ENCODE data around the gene OR2D3.
"Not testable (repeated sequence)": the region's sequence is repeated elsewhere in the genome, so short reads cannot be mapped to it uniquely, and the experiment has no call there.

OR2D3 gene, protein sequence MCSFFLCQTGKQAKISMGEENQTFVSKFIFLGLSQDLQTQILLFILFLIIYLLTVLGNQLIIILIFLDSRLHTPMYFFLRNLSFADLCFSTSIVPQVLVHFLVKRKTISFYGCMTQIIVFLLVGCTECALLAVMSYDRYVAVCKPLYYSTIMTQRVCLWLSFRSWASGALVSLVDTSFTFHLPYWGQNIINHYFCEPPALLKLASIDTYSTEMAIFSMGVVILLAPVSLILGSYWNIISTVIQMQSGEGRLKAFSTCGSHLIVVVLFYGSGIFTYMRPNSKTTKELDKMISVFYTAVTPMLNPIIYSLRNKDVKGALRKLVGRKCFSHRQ

DNA sequence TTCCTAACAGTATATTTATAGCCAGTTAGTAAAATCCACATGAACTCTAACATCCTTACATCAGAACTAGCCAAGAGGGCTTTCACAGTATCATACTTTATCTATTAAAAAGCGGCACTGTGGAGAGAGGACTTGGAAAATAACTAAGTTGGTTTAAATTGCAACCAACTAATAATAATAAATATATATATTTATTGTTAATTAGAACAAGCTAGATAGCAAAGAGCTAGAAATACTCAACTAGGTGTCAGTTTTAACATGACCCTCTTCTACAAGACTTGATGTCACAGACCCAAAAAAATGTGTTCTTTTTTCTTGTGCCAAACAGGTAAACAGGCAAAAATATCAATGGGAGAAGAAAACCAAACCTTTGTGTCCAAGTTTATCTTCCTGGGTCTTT is at the start of gene OR2D3:
Gene OR2D3, plus strand, starts transcription at position 301 of the 400 bp plus-strand sequence. Its CDS starts 0 bp downstream, at position 301.
- DNase-seq: no peak

DNA sequence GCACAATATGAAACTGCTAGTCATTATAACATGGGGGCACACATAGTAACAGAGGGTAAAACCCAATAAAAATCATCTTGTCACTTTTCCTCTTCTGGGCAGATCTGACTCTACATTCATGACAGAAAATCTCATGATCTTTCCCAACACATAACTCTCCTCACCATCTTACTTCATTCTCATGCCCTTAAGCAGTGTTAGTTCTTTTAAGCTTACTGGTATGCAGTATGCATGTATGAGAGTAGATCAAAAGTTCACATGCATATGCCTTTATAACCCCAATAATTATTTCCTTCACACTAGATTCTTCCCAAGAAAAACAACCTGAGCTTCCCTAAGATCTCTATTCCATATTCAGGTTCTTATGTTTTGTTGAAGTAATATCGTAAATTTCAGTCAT is 49.5 kb upstream of the OR2D3 start:
- DNase-seq: no peak

DNA sequence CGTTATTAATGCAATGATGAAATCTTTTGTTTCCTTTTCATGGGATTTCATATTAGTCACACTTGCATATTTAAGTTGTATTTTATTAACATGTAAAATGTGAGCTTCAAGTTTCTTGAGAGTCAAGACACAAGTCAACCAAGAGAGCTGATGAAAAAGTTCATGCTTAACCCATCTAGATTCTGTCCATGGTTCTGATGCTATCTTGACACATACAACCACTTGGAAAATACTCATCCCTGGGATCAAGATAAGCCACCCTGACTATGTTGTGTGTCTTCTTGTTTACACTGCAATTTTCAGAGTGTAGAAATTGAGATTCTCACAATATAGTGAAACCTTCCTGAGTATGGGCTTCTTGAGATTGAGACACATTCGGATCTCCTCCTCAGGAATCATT is 45.0 kb upstream of the OR2D3 start:
- no peak for DNase-seq

DNA sequence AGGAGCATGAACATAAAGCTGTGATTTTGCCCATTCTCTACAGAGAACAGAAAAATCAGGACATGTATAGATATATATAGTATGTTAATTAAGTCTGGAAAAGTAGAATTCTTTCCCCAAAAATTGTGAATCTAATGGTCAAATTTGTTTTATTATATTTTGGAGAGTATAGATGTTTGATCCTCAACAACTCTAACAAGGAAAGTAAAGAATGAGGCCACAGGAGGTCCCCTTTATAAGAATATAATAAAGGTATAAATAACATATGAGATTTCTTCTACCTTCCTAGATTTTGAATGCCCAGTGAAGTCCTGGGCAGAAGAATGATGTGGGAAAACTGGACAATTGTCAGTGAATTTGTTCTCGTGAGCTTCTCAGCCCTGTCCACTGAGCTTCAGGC is 44.5 kb upstream of the OR2D3 start, which contains the start of gene OR10A4:
Gene OR10A4, plus strand, starts transcription at position 301 of the 400 bp plus-strand sequence. Its CDS starts 23 bp downstream, at position 324.
- no peak for DNase-seq

DNA sequence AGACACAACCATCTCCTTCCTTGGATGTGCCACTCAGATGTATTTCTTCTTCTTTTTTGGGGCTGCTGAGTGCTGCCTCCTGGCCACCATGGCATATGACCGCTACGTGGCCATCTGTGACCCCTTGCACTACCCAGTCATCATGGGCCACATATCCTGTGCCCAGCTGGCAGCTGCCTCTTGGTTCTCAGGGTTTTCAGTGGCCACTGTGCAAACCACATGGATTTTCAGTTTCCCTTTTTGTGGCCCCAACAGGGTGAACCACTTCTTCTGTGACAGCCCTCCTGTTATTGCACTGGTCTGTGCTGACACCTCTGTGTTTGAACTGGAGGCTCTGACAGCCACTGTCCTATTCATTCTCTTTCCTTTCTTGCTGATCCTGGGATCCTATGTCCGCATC is 43.9 kb upstream of the OR2D3 start:
- DNase-seq: no peak

DNA sequence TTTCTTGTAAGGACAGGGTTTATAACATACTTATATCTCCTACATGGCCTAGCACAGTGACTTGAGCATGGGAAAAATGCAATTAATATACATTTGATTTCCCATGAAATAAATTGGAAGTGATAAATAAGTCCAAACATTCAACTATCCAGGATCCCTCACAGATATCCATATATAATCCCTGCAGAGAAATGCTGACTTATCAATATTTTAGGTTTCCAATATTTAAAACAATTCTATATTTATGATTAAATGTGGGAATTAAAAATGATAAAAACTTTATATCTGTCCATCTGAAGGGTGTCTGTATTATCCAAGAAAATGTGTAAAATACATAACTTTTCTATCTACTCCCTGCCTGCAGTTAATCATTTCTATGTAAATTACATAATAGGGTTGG is 38.1 kb upstream of the OR2D3 start:
- DNase-seq: no peak

DNA sequence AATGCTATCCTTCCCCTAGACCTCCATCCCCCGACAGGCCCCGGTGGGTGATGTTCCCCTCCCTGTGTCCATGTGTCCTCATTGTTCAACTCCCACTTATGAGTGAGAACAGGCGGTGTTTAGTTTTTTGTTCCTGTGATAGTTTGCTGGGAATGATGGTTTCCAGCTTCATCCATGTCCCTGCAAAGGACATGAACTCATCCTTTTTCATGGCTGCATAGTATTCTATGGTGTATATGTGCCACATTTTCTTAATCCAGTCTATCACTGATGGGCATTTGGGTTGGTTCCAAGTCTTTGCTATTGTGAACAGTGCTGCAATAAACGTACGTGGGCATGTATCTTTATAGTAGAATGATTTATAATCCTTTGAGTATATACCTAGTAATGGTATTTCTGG is 33.1 kb upstream of the OR2D3 start:
- not testable (repeated sequence) for DNase-seq

DNA sequence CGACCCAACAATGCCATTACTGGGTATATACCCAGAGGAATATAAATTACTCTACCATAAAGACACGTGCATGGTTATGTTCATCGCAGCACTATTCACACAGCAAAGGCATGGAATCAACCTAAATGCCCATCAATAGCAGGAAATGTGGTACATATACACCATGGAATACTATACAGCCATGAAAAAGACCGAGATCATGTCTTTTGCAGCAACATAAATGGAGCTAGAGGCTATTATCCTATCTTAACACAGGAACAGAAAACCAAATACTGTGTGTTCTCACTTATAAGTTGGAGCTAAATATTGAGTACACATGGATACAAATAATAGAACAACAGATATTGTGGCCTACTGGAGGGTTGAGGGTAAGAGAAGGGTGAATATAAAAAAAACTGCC is 32.0 kb upstream of the OR2D3 start:
- no peak for DNase-seq

DNA sequence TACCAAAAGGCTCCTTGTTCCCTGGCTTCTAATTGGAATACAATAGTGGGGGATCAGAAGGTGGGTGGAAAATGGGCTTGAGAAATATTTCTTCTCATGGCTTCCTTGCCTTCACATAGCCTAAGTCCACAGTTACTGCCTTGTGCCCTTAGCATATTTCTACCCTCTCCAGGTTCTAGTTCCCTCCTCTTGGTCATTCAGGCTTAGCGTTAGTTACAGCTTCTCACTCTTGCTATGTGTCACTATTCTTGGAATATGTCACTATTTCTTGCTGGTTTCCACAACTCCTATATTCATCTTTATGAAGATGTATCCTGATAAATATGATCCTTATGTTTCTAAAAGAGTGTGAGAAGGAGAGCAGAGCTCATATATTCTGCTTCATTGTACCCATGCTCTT is 31.0 kb upstream of the OR2D3 start:
- DNase-seq: no peak

DNA sequence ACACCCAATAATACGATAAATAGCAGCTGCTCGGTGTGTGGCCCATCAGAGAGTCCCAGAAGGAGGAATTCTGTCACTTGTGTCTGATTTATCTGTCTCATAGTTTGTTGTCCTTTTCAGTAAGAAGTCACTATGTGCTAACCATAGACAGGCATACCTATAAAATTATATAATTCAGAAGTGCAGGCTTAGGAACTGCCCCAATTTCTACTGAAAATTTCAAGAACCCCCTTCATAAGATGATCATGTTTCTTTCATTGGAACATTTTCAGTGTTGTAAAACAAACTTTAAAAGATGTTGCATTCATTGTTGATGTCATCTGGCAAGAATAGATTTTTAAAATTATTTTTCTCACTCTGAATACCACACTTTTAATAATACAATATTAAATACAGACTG is 28.4 kb upstream of the OR2D3 start, which contains the start of gene OR2D2:
Gene OR2D2, minus strand, starts transcription at position 101 of the 400 bp plus-strand sequence. Its CDS starts 0 bp downstream, at position 101.
- DNase-seq: no peak

DNA sequence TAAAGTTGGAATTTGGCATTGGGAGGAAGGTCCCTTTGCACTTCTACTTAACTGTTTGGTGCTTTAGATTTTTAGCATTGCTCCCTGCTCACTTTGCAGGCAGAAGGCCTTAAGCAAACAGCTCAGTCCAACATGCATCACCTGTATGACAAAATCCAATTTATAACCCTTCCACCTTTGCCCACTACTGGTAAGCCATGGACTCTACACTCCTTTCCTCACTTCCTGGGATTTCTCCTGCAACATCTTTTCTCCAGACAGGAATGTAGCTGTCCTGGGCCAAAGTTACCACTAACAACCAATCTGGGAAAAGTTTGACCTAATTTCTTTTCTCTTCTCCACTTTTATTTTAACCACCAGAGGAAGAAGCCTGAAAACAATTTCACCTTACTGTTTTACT is 26.7 kb upstream of the OR2D3 start:
- no peak for DNase-seq

DNA sequence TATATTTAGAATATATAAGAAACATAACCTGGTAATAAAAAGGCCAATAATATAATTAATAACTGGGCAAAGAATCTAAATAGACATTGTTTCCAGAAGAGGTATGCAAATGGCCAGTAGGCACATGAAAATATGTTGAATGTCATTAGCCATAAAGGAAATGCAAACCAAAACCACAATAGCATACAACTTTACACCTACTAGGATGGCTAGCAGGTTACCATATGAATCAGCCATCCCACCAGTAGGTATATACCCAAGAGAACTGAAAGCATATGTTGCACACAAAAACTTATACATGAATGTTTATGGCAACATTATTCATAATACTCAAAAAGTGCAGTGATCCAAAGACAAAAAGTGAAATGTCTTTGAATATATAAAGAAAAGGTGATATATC is 25.8 kb upstream of the OR2D3 start:
- DNase-seq: no peak

DNA sequence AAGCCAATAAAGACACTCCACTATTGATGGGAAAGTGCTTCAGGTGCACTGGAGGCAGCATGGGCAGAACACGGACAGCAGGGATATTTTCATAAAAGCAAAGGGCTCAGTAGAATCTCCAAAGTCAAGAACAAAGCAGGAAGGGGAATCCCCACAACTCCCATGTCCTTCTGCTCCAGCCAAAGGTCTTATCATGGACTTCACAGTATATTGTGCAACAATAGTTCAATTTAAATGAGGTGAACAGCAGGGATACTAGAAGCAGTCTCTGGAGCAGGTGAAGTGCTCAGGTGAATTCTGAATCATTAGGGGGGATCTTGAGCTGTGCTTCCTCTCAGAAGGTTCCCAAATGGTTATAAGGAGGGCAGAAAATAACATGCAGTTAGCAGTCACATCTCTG is 21.9 kb upstream of the OR2D3 start:
- no peak for DNase-seq

DNA sequence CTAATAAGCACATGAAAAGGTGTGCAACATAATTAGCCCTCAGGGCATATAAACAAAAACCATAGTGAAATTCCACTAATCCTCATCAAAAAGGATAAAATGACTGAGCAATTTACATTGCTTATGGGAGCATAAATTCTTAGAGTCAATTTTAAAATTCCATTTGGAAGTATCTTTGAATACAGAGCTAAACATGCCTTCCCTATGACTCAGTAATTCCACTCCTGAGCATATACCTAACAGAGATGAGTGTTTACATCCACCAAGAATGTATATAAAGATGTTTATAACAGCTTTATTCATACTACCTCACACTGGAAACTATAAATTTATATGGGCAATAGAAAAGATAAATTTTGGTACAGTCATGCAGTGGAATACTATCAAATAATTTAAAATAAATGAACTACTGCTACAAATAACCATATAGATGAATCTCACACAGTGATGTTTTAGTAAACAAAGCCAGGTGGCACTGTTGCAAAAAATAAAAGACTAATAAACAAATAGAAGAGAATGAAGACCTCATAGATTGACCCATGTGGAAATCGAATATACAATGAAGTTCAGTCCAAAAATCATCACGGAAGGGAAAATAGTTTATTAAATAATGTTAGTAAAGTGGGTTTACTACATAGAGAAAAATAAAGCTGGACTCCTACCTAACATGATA is 20.3 kb upstream of the OR2D3 start:
- no peak for DNase-seq

DNA sequence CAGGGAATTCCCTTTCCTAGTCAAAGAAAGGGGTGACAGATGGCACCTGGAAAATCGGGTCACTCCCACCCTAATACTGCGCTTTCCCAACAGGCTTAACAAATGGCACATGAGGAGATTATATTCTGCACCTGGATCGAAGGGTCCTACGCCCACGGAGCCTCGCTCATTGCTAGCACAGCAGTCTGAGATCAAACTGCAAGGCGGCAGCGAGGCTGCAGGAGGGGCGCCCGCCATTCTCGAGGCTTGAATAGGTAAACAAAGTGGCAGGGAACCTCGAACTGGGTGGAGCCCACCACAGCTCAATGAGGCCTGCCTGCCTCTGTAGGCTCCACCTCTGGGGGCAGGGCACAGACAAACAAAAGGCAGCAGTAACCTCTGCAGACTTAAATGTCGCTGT is 16.0 kb upstream of the OR2D3 start:
- not testable (repeated sequence) for DNase-seq

DNA sequence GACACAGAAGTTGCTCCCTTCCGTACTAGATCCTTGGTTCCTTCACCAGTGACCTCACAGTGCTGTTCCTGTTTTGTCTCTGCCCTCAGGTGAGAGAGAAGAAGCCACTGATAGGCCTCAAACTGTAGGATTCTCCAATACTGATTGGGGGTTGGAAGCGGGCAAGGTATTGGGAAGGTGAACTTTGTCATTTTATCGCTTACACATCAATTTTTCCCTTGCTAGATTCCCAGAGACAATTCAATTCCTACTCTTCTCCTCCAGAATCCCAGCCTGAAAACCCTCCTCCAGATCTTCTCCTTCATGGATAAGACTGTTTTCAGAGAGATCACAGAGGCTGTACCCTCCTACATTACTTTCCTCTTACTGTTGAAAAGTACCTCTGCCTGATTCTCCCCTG is 9.4 kb upstream of the OR2D3 start:
- no peak for DNase-seq

DNA sequence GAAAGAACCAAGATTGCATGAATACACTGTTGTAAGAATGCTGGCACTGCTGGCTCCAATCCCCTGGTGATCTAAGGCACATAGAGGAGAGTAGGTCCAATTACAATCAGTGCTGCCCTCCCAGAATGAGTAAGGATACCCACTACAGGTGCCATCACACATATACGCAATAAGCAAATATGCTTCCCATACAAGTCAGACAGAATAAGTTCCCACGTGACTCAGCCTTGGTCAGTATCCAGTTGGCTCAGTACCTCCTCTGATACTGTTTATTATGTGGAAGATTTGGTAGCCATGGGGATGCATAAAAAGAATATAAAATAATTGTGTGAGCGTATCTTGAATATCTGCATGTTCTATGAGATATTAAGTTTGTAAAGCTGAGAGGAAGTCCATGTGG is 8.9 kb upstream of the OR2D3 start:
- DNase-seq: no peak

DNA sequence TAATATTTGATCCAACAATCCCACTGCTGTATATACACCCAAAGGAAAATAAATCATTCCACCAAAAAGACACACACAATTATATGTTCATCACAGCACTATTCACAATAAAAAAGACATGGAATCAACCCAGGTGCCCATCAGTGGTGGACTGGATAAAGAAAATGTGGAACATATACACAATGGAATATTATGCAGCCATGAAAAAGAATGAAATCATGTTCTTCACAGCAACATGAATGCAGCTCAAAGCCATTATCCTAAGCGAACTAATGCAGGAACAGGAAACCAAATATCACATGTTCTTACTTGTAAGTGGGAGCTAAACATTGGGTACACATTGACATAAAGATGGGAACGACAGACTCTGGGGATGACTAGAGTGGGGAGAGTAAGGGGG is 1.1 kb upstream of the OR2D3 start:
- no peak for DNase-seq

DNA sequence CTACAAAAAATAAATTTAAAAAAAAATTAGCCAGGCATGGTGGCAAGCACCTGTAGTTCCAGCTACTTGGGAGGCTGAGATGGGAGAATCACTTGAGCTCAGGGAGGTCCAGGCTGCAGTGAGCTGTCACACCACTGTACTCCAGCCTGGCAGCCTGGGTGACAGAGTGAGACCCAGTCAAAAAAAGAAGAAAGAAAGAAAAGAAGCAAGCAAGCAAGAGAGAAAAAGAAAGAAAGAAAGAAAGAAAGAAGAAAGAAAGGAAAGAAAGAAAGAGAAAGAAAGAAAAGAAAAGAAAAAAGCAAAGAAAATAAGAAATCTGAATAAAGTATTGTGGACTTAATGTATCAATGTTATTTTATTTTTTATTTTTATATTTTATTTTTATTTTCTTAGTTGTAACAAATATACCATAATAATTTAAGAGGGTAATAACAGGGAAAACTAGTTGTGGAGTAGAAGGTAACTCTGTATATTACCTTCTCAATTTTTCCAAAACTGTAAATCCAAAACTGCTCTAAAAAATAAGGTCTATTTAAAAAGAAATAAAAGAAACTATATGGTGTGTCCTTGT is 4.3 kb downstream of the OR2D3 start:
- no peak for DNase-seq

DNA sequence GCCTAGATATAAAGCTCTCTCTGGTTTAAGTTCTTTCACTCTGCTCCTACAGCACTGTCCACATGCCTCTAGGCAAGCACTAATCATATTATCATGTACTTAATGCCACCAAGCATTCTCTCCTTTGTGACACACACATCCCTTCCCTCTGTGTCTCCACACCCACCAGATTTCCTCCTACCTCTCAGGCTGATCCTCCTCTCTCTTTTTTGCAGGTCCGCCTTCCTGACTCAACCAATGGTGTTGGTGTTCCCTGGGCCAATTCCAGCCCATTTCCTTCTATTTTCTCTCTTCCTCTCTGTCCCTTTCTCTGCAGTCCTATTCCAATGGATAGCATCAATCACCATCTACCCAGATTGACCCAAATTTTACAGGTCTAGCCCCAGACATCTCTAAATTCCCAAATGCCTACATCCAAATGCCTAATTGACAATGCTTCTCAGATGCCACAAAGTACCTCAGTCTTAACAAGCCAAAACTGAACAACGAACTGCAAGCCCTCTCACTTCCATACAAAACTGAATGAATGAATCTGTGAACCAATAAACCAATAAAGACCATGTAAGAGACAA is 4.9 kb downstream of the OR2D3 start:
- no peak for DNase-seq

DNA sequence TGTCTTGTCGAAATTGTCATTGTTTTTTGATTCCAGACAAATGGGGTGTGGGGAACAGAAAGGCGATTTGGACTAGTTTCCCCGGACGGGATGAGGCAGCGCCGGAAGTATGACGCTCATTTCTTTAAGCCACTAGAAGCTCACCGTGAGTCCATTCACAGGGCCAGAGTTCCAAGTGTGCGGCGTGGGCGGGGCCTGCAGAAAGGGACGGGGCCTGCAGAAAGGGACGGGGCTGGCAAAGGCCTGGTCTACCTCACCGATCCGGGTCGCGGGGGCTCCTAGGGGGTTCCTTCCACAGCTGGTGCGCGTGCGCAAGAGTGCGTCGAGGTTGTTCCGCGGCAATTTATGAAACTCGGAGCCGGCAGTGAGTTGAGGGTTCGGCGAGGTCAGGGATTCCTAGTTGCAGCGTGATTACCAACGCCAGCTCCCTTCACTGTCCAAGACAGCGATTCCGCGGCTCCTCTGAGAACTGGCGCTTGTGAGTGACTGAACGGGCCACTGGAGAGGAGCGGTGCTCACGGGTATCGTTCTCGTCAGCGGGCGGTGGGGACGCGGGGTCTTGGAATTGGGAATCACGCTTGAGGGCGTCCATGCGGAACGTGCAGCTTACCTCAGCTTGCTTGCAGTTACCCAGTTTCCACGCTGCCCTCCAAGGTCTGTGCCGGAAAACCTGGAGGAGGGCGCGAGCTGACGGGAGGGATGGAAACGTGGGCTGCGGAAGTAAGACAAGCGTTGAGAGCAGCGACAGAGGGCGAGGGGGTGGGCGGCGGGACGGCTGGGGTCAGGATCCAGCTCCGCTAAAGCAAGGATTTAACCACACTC is 5.6 kb downstream of the OR2D3 start, which contains the start of gene ZNF215:
Gene ZNF215, plus strand, starts transcription at position 219 of the 822 bp plus-strand sequence. CDS start 5,847 bp downstream, outside the sequence.
- DNase-seq: no peak

DNA sequence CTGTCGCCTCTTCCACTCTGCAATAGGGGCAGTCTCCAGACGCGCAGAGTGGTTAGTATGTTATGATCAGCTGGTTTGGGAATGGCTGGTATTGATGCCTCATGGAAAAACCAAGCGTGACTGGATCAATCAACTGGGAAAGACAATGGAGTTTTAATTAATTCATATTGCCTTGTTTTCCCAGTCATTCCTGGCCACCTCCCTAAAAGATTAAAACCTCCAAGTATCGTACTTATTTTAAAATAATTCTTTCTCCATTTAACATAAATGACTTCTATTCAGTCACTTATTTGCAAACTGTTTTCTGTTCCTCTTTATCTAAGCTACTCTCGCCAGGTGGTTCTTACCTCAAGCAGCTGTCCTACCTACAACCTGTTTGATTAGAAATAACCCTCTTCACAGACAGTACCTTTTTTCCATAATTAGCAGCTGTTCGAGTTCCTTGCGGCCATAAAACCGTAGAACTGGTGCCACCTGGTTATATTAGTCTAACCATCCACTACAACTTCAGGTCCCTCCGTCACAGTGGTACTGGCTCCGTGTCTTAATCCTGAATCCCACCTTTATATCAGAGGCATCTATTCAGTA is 6.3 kb downstream of the OR2D3 start:
- DNase-seq: no peak
